SK-N-SH (cell line): ENCODE results near the gene ABHD12. TPM values are rescaled to one million over a fixed set of nuclear protein-coding genes. Genes with fewer than 3 reads are reported as not detected.

ENCODE experiments used
- CTCF ChIA-PET: fragments of 300-600, 350-600 bp; formaldehyde crosslinking; extraction: SDS; loops from one replicate; lab custom pipeline; 2021; lab: Yijun Ruan, JAX
- POLR2A ChIA-PET: fragments of 350-600 bp; sonication (Branson Sonifier 250); formaldehyde crosslinking; extraction: SDS; loops from one replicate; lab custom pipeline; 2020; ENCODE audit warnings: antibody characterized with exemption, inconsistent platforms; lab: Yijun Ruan, JAX
- DNase-seq: peaks from one replicate; pipeline ENCODE4 v3.0.0; 2012
- H2AFZ ChIP-seq: fragments of 200-600 bp; sonication (generic); 2 replicates; pipeline ENCODE4 v1.8.1; 2016; ENCODE audit warnings: antibody characterized with exemption, mild to moderate bottlenecking, low read depth
- H3F3A ChIP-seq: fragments of 200-600 bp; sonication (generic); replicated peaks from 2 replicates; pipeline ENCODE3; 2016; ENCODE audit warnings: antibody characterized with exemption, mild to moderate bottlenecking; ENCODE audit not compliant: insufficient read depth
- H3K27ac ChIP-seq, 2 experiments: fragments of 200-500 bp in 1 of 2; fragments of 200-600 bp in 1 of 2; sonication (Bioruptor generic) in 1 of 2; sonication (generic), shearing (Covaris generic) in 1 of 2; 2 replicates each; pipeline versions ENCODE4 v1.5.1 to v1.6.1; 2014 to 2016; ENCODE audit warnings: low read depth in 2 of 2, inconsistent platforms in 1 of 2, low read length in 1 of 2, mild to moderate bottlenecking in 1 of 2, mixed read lengths in 1 of 2
- H3K27me3 ChIP-seq: fragments of 200-600 bp; sonication (generic), shearing (Covaris generic); 2 replicates; pipeline ENCODE4 v1.6.1; 2016; ENCODE audit warnings: mixed run types; ENCODE audit not compliant: insufficient read depth
- H3K36me3 ChIP-seq, 2 experiments: fragments of 200-500 bp in 1 of 2; fragments of 200-600 bp in 1 of 2; sonication (Bioruptor generic) in 1 of 2; sonication (generic) in 1 of 2; replicated peaks in 1 of 2; 2 replicates each; pipeline versions ENCODE3 to v1.5.1; 2014 to 2016; ENCODE audit warnings: low read length in 1 of 2, mild to moderate bottlenecking in 1 of 2; ENCODE audit not compliant: insufficient read depth in 2 of 2, control insufficient read depth in 1 of 2
- H3K4me1 ChIP-seq, 2 experiments: fragments of 200-500 bp in 1 of 2; fragments of 200-600 bp in 1 of 2; sonication (Bioruptor generic) in 1 of 2; sonication (generic), shearing (Covaris generic) in 1 of 2; 2 replicates each; pipeline versions ENCODE4 v1.5.1 to v1.6.1; 2014 to 2016; ENCODE audit warnings: low read depth in 1 of 2, low read length in 1 of 2, mixed run types in 1 of 2; ENCODE audit not compliant: insufficient read depth in 2 of 2, control insufficient read depth in 1 of 2
- H3K4me2 ChIP-seq: fragments of 200-600 bp; sonication (generic), shearing (Covaris generic); 2 replicates; pipeline ENCODE4 v1.6.1; 2017; ENCODE audit warnings: mixed run types
- H3K4me3 ChIP-seq, 2 experiments: fragments of 200-500 bp in 1 of 2; fragments of 200-600 bp in 1 of 2; sonication (Bioruptor generic) in 1 of 2; sonication (generic), shearing (Covaris generic) in 1 of 2; 2 replicates each; pipeline versions ENCODE4 v1.5.1 to v1.8.1; 2014 to 2016; ENCODE audit warnings: low read depth in 2 of 2, inconsistent platforms in 1 of 2, low read length in 1 of 2, mild to moderate bottlenecking in 1 of 2, mixed read lengths in 1 of 2, moderate library complexity in 1 of 2
- H3K79me2 ChIP-seq: fragments of 200-600 bp; sonication (generic); 2 replicates; pipeline ENCODE4 v1.8.1; 2017; ENCODE audit warnings: mild to moderate bottlenecking; ENCODE audit not compliant: insufficient read depth
- H3K9ac ChIP-seq: fragments of 200-600 bp; sonication (generic); 2 replicates; pipeline ENCODE4 v1.6.1; 2017; ENCODE audit warnings: mixed run types
- H3K9me2 ChIP-seq: fragments of 200-600 bp; sonication (generic); 2 replicates; pipeline ENCODE4 v1.6.1; 2017; ENCODE audit warnings: mixed run types
- H3K9me3 ChIP-seq: fragments of 200-600 bp; sonication (generic); 2 replicates; pipeline ENCODE4 v1.6.1; 2017; ENCODE audit warnings: mixed run types, mild to moderate bottlenecking, moderate library complexity
- H4K20me1 ChIP-seq: fragments of 200-600 bp; sonication (generic); 2 replicates; pipeline ENCODE4 v1.6.1; 2017; ENCODE audit warnings: mild to moderate bottlenecking, mixed run types; ENCODE audit not compliant: insufficient read depth
- FOSL2 ChIP-seq: IDR thresholded peaks from 2 replicates; pipeline ENCODE4 v1.4.0; 2012; ENCODE audit warnings: low read depth, mild to moderate bottlenecking, moderate library complexity, borderline replicate concordance
- FOXJ3 ChIP-seq: sonication (generic); formaldehyde crosslinking; IDR thresholded peaks from 2 replicates; pipeline ENCODE4 v1.5.1; 2020; ENCODE audit warnings: mild to moderate bottlenecking, missing genetic modification reagents
- FOXM1 ChIP-seq: IDR thresholded peaks from 2 replicates; pipeline ENCODE4 v1.4.0; 2012; ENCODE audit warnings: low read depth, mild to moderate bottlenecking
- MEF2A ChIP-seq: IDR thresholded peaks from 2 replicates; pipeline ENCODE4 v1.4.0; 2012; ENCODE audit warnings: low read depth, borderline replicate concordance
- MXI1 ChIP-seq: IDR thresholded peaks from 2 replicates; pipeline ENCODE4 v1.6.1; 2012; ENCODE audit warnings: mild to moderate bottlenecking, low read depth, low read length, improper control_type of control experiment
- NRF1 ChIP-seq: IDR thresholded peaks from 2 replicates; pipeline ENCODE4 v1.6.1; 2012; ENCODE audit warnings: low read depth, mild to moderate bottlenecking, low read length
- RAD21 ChIP-seq: IDR thresholded peaks from 2 replicates; pipeline ENCODE4 v1.6.1; 2012; ENCODE audit warnings: mild to moderate bottlenecking, low read length
- RCOR1 ChIP-seq: fragments of 150-350 bp; IDR thresholded peaks from 2 replicates; pipeline ENCODE4 v1.6.1; 2017; ENCODE audit warnings: antibody characterized with exemption, low read length
- RXRA ChIP-seq: IDR thresholded peaks from 2 replicates; pipeline ENCODE4 v1.4.0; 2012; ENCODE audit warnings: low read depth, mild to moderate bottlenecking, borderline replicate concordance
- SIN3A ChIP-seq: IDR thresholded peaks from 2 replicates; pipeline ENCODE4 v1.6.1; 2012; ENCODE audit warnings: low read depth, mild to moderate bottlenecking, low read length, moderate library complexity, borderline replicate concordance
- SMC3 ChIP-seq: IDR thresholded peaks from 2 replicates; pipeline ENCODE4 v1.6.1; 2012; ENCODE audit warnings: low read depth, low read length, improper control_type of control experiment
- WGBS: methylation state at CpG from one replicate; pipeline ENCODE4 v1.1.6; 2017; ENCODE audit warnings: low lambda C conversion rate; 5-methylcytosine and 5-hydroxymethylcytosine counted together
- polyA plus RNA-seq, 3 experiments: library from polyadenylated mRNA; depleted of rRNA; stranded (reverse); fragments of >200 nt; gene quantifications; 2 replicates each; pipeline ENCODE4 v1.2.3, GENCODE V29; 2012
- TF ChIP-seq, protein P1 (sequence below): fragments of 150-350 bp; IDR thresholded peaks from 2 replicates; pipeline ENCODE4 v1.6.1; 2016; ENCODE audit warnings: mild to moderate bottlenecking, low read depth, low read length
- TF ChIP-seq, protein P2 (sequence below): fragments of 200-600 bp; sonication (generic); IDR thresholded peaks from 2 replicates; pipeline ENCODE4 v1.6.1; 2017; ENCODE audit warnings: antibody characterized with exemption, mild to moderate bottlenecking, moderate library complexity

Gene ABHD12
- polyA plus RNA-seq, 1 of the 3 experiments (the other 2 are of a cell fraction), result 33.5 TPM

DNA sequence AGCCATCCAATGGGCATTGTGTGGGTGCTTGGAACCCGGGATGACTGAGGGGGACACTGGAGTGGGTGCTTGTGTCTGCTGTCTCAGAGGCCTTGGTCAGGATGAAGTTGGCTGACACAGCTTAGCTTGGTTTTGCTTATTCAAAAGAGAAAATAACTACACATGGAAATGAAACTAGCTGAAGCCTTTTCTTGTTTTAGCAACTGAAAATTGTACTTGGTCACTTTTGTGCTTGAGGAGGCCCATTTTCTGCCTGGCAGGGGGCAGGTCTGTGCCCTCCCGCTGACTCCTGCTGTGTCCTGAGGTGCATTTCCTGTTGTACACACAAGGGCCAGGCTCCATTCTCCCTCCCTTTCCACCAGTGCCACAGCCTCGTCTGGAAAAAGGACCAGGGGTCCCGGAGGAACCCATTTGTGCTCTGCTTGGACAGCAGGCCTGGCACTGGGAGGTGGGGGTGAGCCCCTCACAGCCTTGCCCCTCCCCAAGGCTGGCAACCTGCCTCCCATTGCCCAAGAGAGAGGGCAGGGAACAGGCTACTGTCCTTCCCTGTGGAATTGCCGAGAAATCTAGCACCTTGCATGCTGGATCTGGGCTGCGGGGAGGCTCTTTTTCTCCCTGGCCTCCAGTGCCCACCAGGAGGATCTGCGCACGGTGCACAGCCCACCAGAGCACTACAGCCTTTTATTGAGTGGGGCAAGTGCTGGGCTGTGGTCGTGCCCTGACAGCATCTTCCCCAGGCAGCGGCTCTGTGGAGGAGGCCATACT lies 93.3 kb downstream of the ABHD12 start (continued):
- TF ChIP-seq RAD21, result no peak
- TF ChIP-seq MEF2A, result no peak
- TF ChIP-seq NRF1, result no peak

DNA sequence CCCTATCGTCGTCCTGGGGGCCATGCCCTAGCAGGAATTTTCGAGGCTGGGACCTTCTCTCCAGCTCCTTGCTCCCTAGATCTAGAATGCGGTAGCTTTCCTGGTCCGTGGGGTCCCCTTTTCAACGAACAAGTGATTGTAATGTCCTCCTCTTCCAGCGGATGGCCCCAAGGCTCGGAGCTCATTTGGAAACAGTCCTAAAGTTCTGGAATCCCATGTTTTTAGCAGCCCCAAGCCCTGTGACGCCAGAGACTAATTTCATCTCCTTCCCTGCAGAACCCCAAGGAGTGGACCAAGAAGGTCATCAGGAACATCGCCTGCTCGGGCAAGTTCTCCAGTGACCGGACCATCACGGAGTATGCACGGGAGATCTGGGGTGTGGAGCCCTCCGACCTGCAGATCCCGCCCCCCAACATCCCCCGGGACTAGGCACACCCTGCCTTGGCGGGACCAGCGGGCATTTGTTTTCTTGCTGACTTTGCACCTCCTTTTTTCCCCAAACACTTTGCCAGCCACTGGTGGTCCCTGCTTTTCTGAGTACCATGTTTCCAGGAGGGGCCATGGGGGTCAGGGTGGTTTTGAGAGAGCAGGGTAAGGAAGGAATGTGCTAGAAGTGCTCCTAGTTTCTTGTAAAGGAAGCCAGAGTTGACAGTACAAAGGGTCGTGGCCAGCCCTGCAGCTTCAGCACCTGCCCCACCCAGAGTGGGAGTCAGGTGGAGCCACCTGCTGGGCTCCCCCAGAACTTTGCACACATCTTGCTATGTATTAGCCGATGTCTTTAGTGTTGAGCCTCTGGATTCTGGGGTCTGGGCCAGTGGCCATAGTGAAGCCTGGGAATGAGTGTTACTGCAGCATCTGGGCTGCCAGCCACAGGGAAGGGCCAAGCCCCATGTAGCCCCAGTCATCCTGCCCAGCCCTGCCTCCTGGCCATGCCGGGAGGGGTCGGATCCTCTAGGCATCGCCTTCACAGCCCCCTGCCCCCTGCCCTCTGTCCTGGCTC lies 94.2 kb downstream of the ABHD12 start:
- TF ChIP-seq FOXM1 (no peak), SIN3A (no peak), SMC3 (peak; percentile 16; the same call in 1 of the 2 replicates), FOXJ3 (CRISPR knock-in tag) (no peak), MXI1 (no peak), RCOR1 (no peak), RXRA (no peak), FOSL2 (no peak), RAD21 (peak; percentile 15; the same call in 1 of the 2 replicates)
- TF ChIP-seq, protein P1, sequence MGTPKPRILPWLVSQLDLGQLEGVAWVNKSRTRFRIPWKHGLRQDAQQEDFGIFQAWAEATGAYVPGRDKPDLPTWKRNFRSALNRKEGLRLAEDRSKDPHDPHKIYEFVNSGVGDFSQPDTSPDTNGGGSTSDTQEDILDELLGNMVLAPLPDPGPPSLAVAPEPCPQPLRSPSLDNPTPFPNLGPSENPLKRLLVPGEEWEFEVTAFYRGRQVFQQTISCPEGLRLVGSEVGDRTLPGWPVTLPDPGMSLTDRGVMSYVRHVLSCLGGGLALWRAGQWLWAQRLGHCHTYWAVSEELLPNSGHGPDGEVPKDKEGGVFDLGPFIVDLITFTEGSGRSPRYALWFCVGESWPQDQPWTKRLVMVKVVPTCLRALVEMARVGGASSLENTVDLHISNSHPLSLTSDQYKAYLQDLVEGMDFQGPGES, result no peak
- TF ChIP-seq, protein P2, sequence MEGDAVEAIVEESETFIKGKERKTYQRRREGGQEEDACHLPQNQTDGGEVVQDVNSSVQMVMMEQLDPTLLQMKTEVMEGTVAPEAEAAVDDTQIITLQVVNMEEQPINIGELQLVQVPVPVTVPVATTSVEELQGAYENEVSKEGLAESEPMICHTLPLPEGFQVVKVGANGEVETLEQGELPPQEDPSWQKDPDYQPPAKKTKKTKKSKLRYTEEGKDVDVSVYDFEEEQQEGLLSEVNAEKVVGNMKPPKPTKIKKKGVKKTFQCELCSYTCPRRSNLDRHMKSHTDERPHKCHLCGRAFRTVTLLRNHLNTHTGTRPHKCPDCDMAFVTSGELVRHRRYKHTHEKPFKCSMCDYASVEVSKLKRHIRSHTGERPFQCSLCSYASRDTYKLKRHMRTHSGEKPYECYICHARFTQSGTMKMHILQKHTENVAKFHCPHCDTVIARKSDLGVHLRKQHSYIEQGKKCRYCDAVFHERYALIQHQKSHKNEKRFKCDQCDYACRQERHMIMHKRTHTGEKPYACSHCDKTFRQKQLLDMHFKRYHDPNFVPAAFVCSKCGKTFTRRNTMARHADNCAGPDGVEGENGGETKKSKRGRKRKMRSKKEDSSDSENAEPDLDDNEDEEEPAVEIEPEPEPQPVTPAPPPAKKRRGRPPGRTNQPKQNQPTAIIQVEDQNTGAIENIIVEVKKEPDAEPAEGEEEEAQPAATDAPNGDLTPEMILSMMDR, result peak; percentile 50
- Histone ChIP-seq H3K4me2 (no peak overlapping the region), H3K27me3 (no peaks in the 10 kb centered on the region), H3K36me3 (peaks cover 15 to 36% of the 10 kb centered on the region in 2 experiments), H3K9ac (no peak overlapping the region), H3K79me2 (no peaks in the 10 kb centered on the region), H3K27ac (peak overlapping the region in 1 of 2 experiments; percentile 66; a peak in 2 of 4 replicates), H2AFZ (no peak overlapping the region), H3F3A (peaks cover 11% of the 10 kb centered on the region), H3K9me3 (no peaks in the 10 kb centered on the region), H4K20me1 (no peaks in the 10 kb centered on the region; the same call in 1 of the 2 replicates), H3K4me3 (no peak overlapping the region), H3K9me2 (no peaks in the 10 kb centered on the region), H3K4me1 (peaks cover 3 to 24% of the 10 kb centered on the region in 2 experiments; a peak in 1 of 4 replicates)
- CTCF ChIA-PET, result interaction anchor here (0.9 to 5.1 kb wide), 16 partner anchors 11 to 417 kb away, joined by 3 to 104 read pairs (median 6); partner anchors contain the start of gene GINS1
- DNase-seq, result no peak
- WGBS, result 90% methylated on average over 18 of the region's 24 CpGs
- POLR2A ChIA-PET, result no interaction called here
